Activated B cell treated with CpG ODN at 0.5 μM for 24 hours (primary cell): ENCODE measurements around the gene NOP9. TPM values are rescaled to one million over a fixed set of nuclear protein-coding genes. Genes with fewer than 3 reads are reported as not detected.
A peak's percentile ranks its signal among the peaks of the same experiment; 100 is the strongest.

Experiments
- ATAC-seq: fragments of 200-7000 bp; cut with Tn5 transposase; one replicate; pipeline ENCODE4 v1.10.0; 2021; ENCODE audit warnings: low read depth, mild to moderate bottlenecking, moderate library complexity
- CTCF ChIA-PET: fragments of 350-600 bp; sonication (Branson Sonifier 250); formaldehyde crosslinking; loops from one replicate; lab custom pipeline; 2021; ENCODE audit warnings: antibody characterized with exemption; lab: Charles Lee
- POLR2A ChIA-PET: fragments of 350-600 bp; sonication (Branson Sonifier 250); formaldehyde crosslinking; loops from one replicate; lab custom pipeline; 2021; ENCODE audit warnings: antibody characterized with exemption; lab: Charles Lee
- DNase-seq: peaks from one replicate; pipeline ENCODE4 v3.0.0; 2022
- H3K27ac Mint-ChIP-seq: one replicate; pipeline ENCODE4 v1.8.0; 2020; ENCODE audit warnings: mixed read lengths
- H3K27me3 Mint-ChIP-seq: one replicate; pipeline ENCODE4 v1.8.0; 2021; ENCODE audit warnings: mixed read lengths
- H3K36me3 Mint-ChIP-seq: one replicate; pipeline ENCODE4 v1.8.0; 2021; ENCODE audit warnings: low read depth, mixed read lengths
- H3K4me1 Mint-ChIP-seq: one replicate; pipeline ENCODE4 v1.8.0; 2021; ENCODE audit warnings: mixed read lengths
- H3K4me3 Mint-ChIP-seq: one replicate; pipeline ENCODE4 v1.8.0; 2020; ENCODE audit warnings: mild to moderate bottlenecking, mixed read lengths
- H3K9me3 Mint-ChIP-seq: one replicate; pipeline ENCODE4 v1.8.0; 2020; ENCODE audit warnings: mixed read lengths
- intact Hi-C: fragments of 100-400 bp; cut with micrococcal nuclease; formaldehyde crosslinking; loops from one replicate; pipeline ENCODE4 v1.15.1; 2024
- total RNA-seq: library from RNA; stranded (reverse); gene quantifications from 2 replicates; pipeline ENCODE4 v1.2.3, GENCODE V29; 2022
- TF ChIP-seq, protein P1 (sequence below): fragments of 200-600 bp; IDR thresholded peaks from one replicate; pipeline ENCODE4 v1.8.0; 2022; ENCODE audit warnings: antibody characterized with exemption, mild to moderate bottlenecking

The NOP9 gene
- total RNA-seq, 1 donor from 2014 or later = 36.4 TPM

DNA sequence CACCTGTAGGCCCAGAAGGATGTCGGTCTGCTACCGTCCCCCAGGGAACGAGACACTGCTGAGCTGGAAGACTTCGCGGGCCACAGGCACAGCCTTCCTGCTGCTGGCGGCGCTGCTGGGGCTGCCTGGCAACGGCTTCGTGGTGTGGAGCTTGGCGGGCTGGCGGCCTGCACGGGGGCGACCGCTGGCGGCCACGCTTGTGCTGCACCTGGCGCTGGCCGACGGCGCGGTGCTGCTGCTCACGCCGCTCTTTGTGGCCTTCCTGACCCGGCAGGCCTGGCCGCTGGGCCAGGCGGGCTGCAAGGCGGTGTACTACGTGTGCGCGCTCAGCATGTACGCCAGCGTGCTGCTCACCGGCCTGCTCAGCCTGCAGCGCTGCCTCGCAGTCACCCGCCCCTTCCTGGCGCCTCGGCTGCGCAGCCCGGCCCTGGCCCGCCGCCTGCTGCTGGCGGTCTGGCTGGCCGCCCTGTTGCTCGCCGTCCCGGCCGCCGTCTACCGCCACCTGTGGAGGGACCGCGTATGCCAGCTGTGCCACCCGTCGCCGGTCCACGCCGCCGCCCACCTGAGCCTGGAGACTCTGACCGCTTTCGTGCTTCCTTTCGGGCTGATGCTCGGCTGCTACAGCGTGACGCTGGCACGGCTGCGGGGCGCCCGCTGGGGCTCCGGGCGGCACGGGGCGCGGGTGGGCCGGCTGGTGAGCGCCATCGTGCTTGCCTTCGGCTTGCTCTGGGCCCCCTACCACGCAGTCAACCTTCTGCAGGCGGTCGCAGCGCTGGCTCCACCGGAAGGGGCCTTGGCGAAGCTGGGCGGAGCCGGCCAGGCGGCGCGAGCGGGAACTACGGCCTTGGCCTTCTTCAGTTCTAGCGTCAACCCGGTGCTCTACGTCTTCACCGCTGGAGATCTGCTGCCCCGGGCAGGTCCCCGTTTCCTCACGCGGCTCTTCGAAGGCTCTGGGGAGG lies 11.3 kb downstream of the NOP9 start, which contains the start of gene LTB4R:
TSS of gene LTB4R (plus strand) at position 857 of the 959 bp plus-strand sequence. CDS start 4,150 bp downstream, outside the sequence.
- peaks cover 22% of the 10 kb centered on the region for H3K36me3 Mint-ChIP-seq
- no peaks in the 10 kb centered on the region for H3K9me3 Mint-ChIP-seq
- ChIA-PET POLR2A (interaction anchor here (0.5 to 4.4 kb wide), 23 partner anchors 11 to 216 kb away, joined by 3 to 26 read pairs (median 3); partner anchors contain the start of genes CHMP4A, DHRS1, IRF9 and KHNYN), CTCF (interaction anchor here (0.7 to 7.2 kb wide), 9 partner anchors 8 to 121 kb away, joined by 3 to 67 read pairs (median 7); partner anchors contain the start of genes DHRS1, NOP9 and TINF2)
- intact Hi-C loops = loop anchor here (1.0 to 2.0 kb wide), 3 partner anchors 21 to 196 kb away; partner anchors contain the start of genes DCAF11 and NRL
- DNase-seq (peak; percentile 73), ATAC-seq (peak; percentile 78)
- peak within 1 kb of the TSS; percentile 80 for H3K27ac Mint-ChIP-seq
- peak within 1 kb of the TSS; percentile 75 for H3K4me3 Mint-ChIP-seq
- peaks cover 59% of the 10 kb centered on the region for H3K4me1 Mint-ChIP-seq
- TF ChIP-seq, protein P1, sequence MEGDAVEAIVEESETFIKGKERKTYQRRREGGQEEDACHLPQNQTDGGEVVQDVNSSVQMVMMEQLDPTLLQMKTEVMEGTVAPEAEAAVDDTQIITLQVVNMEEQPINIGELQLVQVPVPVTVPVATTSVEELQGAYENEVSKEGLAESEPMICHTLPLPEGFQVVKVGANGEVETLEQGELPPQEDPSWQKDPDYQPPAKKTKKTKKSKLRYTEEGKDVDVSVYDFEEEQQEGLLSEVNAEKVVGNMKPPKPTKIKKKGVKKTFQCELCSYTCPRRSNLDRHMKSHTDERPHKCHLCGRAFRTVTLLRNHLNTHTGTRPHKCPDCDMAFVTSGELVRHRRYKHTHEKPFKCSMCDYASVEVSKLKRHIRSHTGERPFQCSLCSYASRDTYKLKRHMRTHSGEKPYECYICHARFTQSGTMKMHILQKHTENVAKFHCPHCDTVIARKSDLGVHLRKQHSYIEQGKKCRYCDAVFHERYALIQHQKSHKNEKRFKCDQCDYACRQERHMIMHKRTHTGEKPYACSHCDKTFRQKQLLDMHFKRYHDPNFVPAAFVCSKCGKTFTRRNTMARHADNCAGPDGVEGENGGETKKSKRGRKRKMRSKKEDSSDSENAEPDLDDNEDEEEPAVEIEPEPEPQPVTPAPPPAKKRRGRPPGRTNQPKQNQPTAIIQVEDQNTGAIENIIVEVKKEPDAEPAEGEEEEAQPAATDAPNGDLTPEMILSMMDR = no peak
- H3K27me3 Mint-ChIP-seq = no peaks in the 10 kb centered on the region

DNA sequence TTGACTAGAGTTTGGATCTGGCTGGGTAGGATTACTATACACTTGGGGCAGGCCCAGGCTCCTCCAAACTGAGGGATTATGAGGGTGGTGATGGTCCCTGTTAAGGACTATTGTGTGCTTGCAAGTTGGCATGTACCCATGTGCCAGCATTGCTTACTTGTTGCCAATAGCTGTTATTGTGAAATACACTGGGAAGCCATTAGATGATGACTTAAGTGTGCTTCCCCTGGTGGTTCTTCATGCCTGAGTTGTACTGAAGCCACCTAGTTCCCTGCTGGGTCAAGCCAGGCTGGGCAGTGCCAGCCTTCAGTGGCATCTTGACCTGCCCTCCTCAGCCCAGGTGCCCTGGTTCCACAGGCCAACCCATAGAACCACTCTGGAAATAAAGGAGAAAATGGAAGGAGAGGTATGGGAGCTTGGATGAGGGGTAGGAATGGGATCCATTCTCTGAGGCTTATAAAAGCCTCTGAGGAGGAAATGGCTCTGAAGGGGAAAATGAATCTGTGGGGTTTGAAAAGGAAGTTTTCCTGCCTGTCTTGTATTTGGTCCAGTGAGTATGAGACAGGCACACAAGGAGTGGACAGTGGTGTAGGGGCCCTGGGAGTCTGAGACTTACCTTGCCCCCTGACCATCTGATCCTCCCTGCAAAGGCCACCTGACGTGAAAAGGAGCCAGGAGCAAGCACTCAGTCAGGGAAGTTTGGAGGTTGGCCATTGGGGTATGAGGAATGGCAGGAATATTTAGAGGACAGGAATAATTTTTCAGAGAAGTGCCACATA lies 12.4 kb downstream of the NOP9 start:
- H3K27ac Mint-ChIP-seq = peak overlapping the region; percentile 77
- ATAC-seq (no peak), DNase-seq (no peak)
- ChIA-PET POLR2A (interaction anchor here (0.7 to 4.4 kb wide), 8 partner anchors 8 to 218 kb away, joined by 3 to 26 read pairs (median 14); partner anchors contain the start of genes CHMP4A, DHRS1, KHNYN and MDP1), CTCF (interaction anchor here (1.1 to 7.2 kb wide), 5 partner anchors 14 to 70 kb away, joined by 3 to 67 read pairs (median 4); partner anchors contain the start of genes DHRS1, NOP9 and TINF2)
- H3K4me3 Mint-ChIP-seq = peak overlapping the region; percentile 75
- no peaks in the 10 kb centered on the region for H3K9me3 Mint-ChIP-seq
- no peaks in the 10 kb centered on the region for H3K27me3 Mint-ChIP-seq
- intact Hi-C loops = loop anchor here (1.0 to 2.0 kb wide), 4 partner anchors 20 to 197 kb away; partner anchors contain the start of genes DCAF11, NRL and RNF31
- peaks cover 11% of the 10 kb centered on the region for H3K36me3 Mint-ChIP-seq
- H3K4me1 Mint-ChIP-seq = peaks cover 59% of the 10 kb centered on the region
- TF ChIP-seq, protein P1 = no peak

DNA sequence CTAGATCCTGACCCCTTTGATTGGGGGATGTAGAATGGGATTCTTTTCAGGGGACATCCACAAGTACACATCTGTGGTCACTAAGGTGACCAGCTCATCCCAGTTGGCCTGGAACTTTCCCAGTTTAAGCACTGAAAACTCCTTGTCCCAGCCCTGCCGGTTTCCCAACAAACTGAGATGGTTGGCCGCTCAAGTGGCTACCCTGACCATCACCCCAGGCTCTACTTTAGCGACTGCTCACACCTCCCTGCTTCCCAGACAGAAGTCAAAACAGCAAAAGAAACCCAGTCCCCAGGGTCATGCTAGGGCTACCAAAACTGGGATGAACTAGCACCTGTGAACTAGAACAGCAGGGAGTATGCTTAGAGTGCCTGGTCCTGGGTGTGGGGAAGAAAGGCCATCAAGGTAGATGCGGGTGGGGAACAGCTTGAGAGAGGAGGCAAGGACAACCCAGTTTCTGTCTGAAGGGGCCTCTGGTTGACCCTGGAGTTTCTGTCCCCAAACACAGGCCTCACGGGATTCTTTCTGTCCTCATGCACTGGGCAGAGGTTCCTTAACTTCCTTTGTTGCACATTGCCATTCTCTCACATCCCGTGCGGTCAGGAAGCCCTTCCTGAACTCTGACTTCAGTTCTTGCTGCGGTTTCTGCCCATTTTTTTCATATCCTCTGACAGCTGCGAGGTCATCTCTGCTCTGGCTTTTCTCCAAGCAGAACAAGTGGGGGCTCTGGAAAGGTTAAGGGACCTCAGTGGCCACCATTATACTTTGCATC lies 13.3 kb downstream of the NOP9 start:
- TF ChIP-seq, protein P1 = no peak
- H3K4me3 Mint-ChIP-seq = no peak overlapping the region
- ChIA-PET CTCF (interaction anchor here (1.1 to 4.7 kb wide), 3 partner anchors 19 to 33 kb away, joined by 3 to 35 read pairs (median 4); no protein-coding TSS in a partner anchor), POLR2A (interaction anchor here (0.6 to 3.0 kb wide), 6 partner anchors 9 to 118 kb away, joined by 3 to 26 read pairs (median 4); partner anchors contain the start of genes DHRS1, NOP9 and TINF2)
- peaks cover 3% of the 10 kb centered on the region for H3K36me3 Mint-ChIP-seq
- H3K27ac Mint-ChIP-seq = peak overlapping the region; percentile 77
- H3K9me3 Mint-ChIP-seq = no peaks in the 10 kb centered on the region
- intact Hi-C loops = loop anchor here (1.0 kb wide), 1 partner anchor 166 kb away; the partner anchor contains the start of gene RNF31
- H3K27me3 Mint-ChIP-seq = no peaks in the 10 kb centered on the region
- no peak for DNase-seq
- ATAC-seq = no peak
- peaks cover 53% of the 10 kb centered on the region for H3K4me1 Mint-ChIP-seq

DNA sequence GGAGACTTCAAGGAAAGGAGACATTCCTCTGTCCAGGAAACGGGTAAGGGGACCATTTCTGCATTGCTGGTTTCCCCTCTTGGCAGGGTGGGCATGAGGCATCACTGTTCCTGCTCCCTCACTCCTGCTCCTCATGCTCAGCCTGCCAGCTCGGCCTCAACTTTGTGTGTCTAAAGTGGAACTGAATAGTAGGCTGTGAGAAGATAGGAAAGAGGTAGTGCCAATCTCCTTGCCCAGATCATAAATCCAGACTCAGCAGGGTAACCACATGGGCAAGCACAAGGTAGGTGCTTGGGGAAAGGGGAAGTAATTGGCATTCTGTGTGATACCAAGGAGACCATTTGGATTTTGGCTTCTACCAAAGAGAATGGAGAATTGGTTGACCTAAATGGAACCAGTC lies 14.3 kb downstream of the NOP9 start:
- Mint-ChIP-seq H3K27me3 (no peaks in the 10 kb centered on the region), H3K4me3 (no peak overlapping the region), H3K9me3 (no peaks in the 10 kb centered on the region), H3K4me1 (peaks cover 48% of the 10 kb centered on the region), H3K27ac (peak overlapping the region; percentile 4), H3K36me3 (no peaks in the 10 kb centered on the region)
- intact Hi-C loops = no loop called here
- TF ChIP-seq, protein P1 = no peak
- POLR2A ChIA-PET = interaction anchor here (0.6 to 1.2 kb wide), 4 partner anchors 19 to 117 kb away, joined by 3 read pairs; partner anchors contain the start of gene TINF2
- no peak for ATAC-seq
- no peak for DNase-seq
- CTCF ChIA-PET = interaction anchor here (4.7 kb wide), 1 partner anchor 18 kb away, joined by 35 read pairs; no protein-coding TSS in a partner anchor
